IMR-90 (cell line): ENCODE measurements around the gene JSRP1. TPM values are rescaled to one million over a fixed set of nuclear protein-coding genes. Genes with fewer than 3 reads are reported as not detected.

Source experiments
- ATAC-seq: fragments of 200-7000 bp; cut with Tn5 transposase; 2 replicates; pipeline ENCODE4 v1.9.1; 2020; ENCODE audit warnings: low read depth, mild to moderate bottlenecking, moderate library complexity
- BruUV-seq: library from RNA; stranded (reverse); fragments of 400-500 nt; replicated peaks from 2 replicates; lab custom pipeline; 2021; lab: Mats Ljungman, UMichigan
- CTCF ChIA-PET: fragments of 300-600 bp; formaldehyde crosslinking; extraction: SDS; loops from one replicate; lab custom pipeline; 2021; ENCODE audit warnings: antibody characterized with exemption; lab: Yijun Ruan, JAX
- POLR2A ChIA-PET: fragments of 300-600 bp; sonication (Branson Sonifier 250); formaldehyde crosslinking; loops from one replicate; lab custom pipeline; 2022; ENCODE audit warnings: antibody characterized with exemption; ENCODE audit not compliant: unreplicated experiment; lab: Charles Lee
- DNase-seq: peaks from one replicate; pipeline ENCODE4 v3.0.0; 2013
- H2AFZ ChIP-seq: replicated peaks from 2 replicates; pipeline ENCODE3; 2013; ENCODE audit warnings: low read length, mild to moderate bottlenecking; ENCODE audit not compliant: poor library complexity
- H2AK5ac ChIP-seq: 2 replicates; pipeline ENCODE4 v1.6.1; 2013; ENCODE audit warnings: low read depth, low read length, inconsistent platforms
- H2AK9ac ChIP-seq: replicated peaks from 2 replicates; pipeline ENCODE3; 2013; ENCODE audit warnings: mild to moderate bottlenecking, low read depth, low read length, moderate library complexity; ENCODE audit not compliant: poor library complexity
- H2BK120ac ChIP-seq: 2 replicates; pipeline ENCODE4 v1.6.1; 2013; ENCODE audit warnings: low read depth, low read length, inconsistent platforms
- H2BK15ac ChIP-seq: 3 replicates; pipeline ENCODE4 v1.6.1; 2013; ENCODE audit warnings: low read depth, low read length, inconsistent platforms
- H2BK20ac ChIP-seq: 2 replicates; pipeline ENCODE4 v1.6.1; 2013; ENCODE audit warnings: low read depth, mild to moderate bottlenecking, inconsistent platforms, low read length, moderate library complexity
- H2BK5ac ChIP-seq: 2 replicates; pipeline ENCODE4 v1.6.1; 2013; ENCODE audit warnings: mild to moderate bottlenecking, low read depth, low read length, inconsistent platforms; ENCODE audit not compliant: poor library complexity, severe bottlenecking
- H3K14ac ChIP-seq: replicated peaks from 2 replicates; pipeline ENCODE4 v1.6.1; 2013; ENCODE audit warnings: low read depth, low read length, inconsistent platforms
- H3K18ac ChIP-seq: 2 replicates; pipeline ENCODE4 v1.6.1; 2013; ENCODE audit warnings: low read depth, low read length, control low read depth
- H3K23ac ChIP-seq: 2 replicates; pipeline ENCODE4 v1.6.1; 2013; ENCODE audit warnings: low read depth, low read length, inconsistent platforms
- H3K27ac ChIP-seq: 2 replicates; pipeline ENCODE4 v1.5.1; 2013; ENCODE audit warnings: mild to moderate bottlenecking, control low read depth, low read length; ENCODE audit not compliant: insufficient read depth
- H3K27me3 ChIP-seq: 2 replicates; pipeline ENCODE4 v1.6.1; 2013; ENCODE audit warnings: low read length; ENCODE audit not compliant: control insufficient read depth, insufficient read depth
- H3K36me3 ChIP-seq: 2 replicates; pipeline ENCODE4 v1.6.1; 2013; ENCODE audit warnings: low read length, mixed read lengths; ENCODE audit not compliant: control insufficient read depth, insufficient read depth
- H3K4ac ChIP-seq: 2 replicates; pipeline ENCODE4 v1.6.1; 2013; ENCODE audit warnings: low read depth, low read length, inconsistent platforms
- H3K4me1 ChIP-seq: 2 replicates; pipeline ENCODE4 v1.6.1; 2013; ENCODE audit warnings: low read length, mixed read lengths; ENCODE audit not compliant: control insufficient read depth, insufficient read depth
- H3K4me2 ChIP-seq: 2 replicates; pipeline ENCODE4 v1.6.1; 2013; ENCODE audit warnings: low read depth, mild to moderate bottlenecking, control low read depth, low read length, moderate library complexity
- H3K4me3 ChIP-seq: 2 replicates; pipeline ENCODE4 v1.5.1; 2013; ENCODE audit warnings: low read depth, mild to moderate bottlenecking, control low read depth, low read length, moderate library complexity; ENCODE audit not compliant: insufficient read depth
- H3K56ac ChIP-seq: 2 replicates; pipeline ENCODE4 v1.6.1; 2013; ENCODE audit warnings: low read length, inconsistent platforms; ENCODE audit not compliant: insufficient read depth; ENCODE audit errors: extremely low read depth
- H3K79me1 ChIP-seq, 2 experiments: 2 replicates each; pipeline ENCODE4 v1.6.1; 2013; ENCODE audit warnings: low read length in 2 of 2, inconsistent platforms in 1 of 2, low read depth in 1 of 2
- H3K9ac ChIP-seq: 2 replicates; pipeline ENCODE4 v1.6.1; 2013; ENCODE audit warnings: low read depth, low read length, control low read depth
- H3K9me1 ChIP-seq: 2 replicates; pipeline ENCODE4 v1.6.1; 2013; ENCODE audit warnings: low read length, inconsistent platforms; ENCODE audit not compliant: insufficient read depth
- H3K9me3 ChIP-seq: 2 replicates; pipeline ENCODE4 v1.6.1; 2013; ENCODE audit warnings: low read length; ENCODE audit not compliant: control insufficient read depth, insufficient read depth
- H4K20me1 ChIP-seq: 2 replicates; pipeline ENCODE4 v1.6.1; 2013; ENCODE audit warnings: low read length, inconsistent platforms; ENCODE audit not compliant: insufficient read depth
- H4K5ac ChIP-seq: 2 replicates; pipeline ENCODE4 v1.6.1; 2013; ENCODE audit warnings: mild to moderate bottlenecking, low read depth, low read length, control low read depth
- H4K8ac ChIP-seq, 2 experiments: 2 replicates each; pipeline ENCODE4 v1.6.1; 2013; ENCODE audit warnings: low read depth in 2 of 2, low read length in 2 of 2, control low read depth in 1 of 2, inconsistent platforms in 1 of 2
- H4K91ac ChIP-seq: 2 replicates; pipeline ENCODE4 v1.6.1; 2013; ENCODE audit warnings: low read depth, low read length, inconsistent platforms; ENCODE audit not compliant: insufficient read depth
- BHLHE40 ChIP-seq: fragments of 150-350 bp; IDR thresholded peaks from 2 replicates; pipeline ENCODE4 v1.6.1; 2016; ENCODE audit warnings: mild to moderate bottlenecking, low read depth, low read length
- CEBPB ChIP-seq: IDR thresholded peaks from 2 replicates; pipeline ENCODE4 v1.6.1; 2012; ENCODE audit warnings: low read depth, low read length, improper control_type of control experiment
- CHD1 ChIP-seq: IDR thresholded peaks from 2 replicates; pipeline ENCODE4 v1.6.1; 2012; ENCODE audit warnings: low read depth, low read length, improper control_type of control experiment
- FOS ChIP-seq: fragments of 150-350 bp; IDR thresholded peaks from 2 replicates; pipeline ENCODE4 v1.6.1; 2016; ENCODE audit warnings: low read depth, low read length
- MAFK ChIP-seq: IDR thresholded peaks from 2 replicates; pipeline ENCODE4 v1.6.1; 2012; ENCODE audit warnings: low read depth, low read length, improper control_type of control experiment
- MAZ ChIP-seq: IDR thresholded peaks from 2 replicates; pipeline ENCODE4 v1.6.1; 2012; ENCODE audit warnings: low read depth, mild to moderate bottlenecking, low read length, improper control_type of control experiment, moderate library complexity, borderline replicate concordance
- MXI1 ChIP-seq: IDR thresholded peaks from 2 replicates; pipeline ENCODE4 v1.6.1; 2012; ENCODE audit warnings: low read depth, mild to moderate bottlenecking, low read length, moderate library complexity, borderline replicate concordance
- NFE2L2 ChIP-seq: fragments of 150-350 bp; IDR thresholded peaks from 2 replicates; pipeline ENCODE4 v1.6.1; 2016; ENCODE audit warnings: low read depth, mild to moderate bottlenecking, low read length
- POLR2A ChIP-seq: IDR thresholded peaks from 2 replicates; pipeline ENCODE4 v1.6.1; 2012; ENCODE audit warnings: mild to moderate bottlenecking, low read depth, low read length
- RAD21 ChIP-seq: IDR thresholded peaks from 2 replicates; pipeline ENCODE4 v1.6.1; 2012; ENCODE audit warnings: low read length, improper control_type of control experiment
- RCOR1 ChIP-seq: IDR thresholded peaks from 2 replicates; pipeline ENCODE4 v1.6.1; 2012; ENCODE audit warnings: mild to moderate bottlenecking, low read length, improper control_type of control experiment; ENCODE audit not compliant: insufficient replicate concordance
- RFX5 ChIP-seq: IDR thresholded peaks from 2 replicates; pipeline ENCODE4 v1.8.0; 2012; ENCODE audit warnings: low read depth, mild to moderate bottlenecking, low read length, moderate library complexity
- SMC3 ChIP-seq: fragments of 150-350 bp; IDR thresholded peaks from 2 replicates; pipeline ENCODE4 v1.6.1; 2016; ENCODE audit warnings: low read depth, mild to moderate bottlenecking, antibody characterized with exemption, low read length, moderate library complexity
- WGBS, 2 experiments: methylation state at CpG; one replicate each; pipeline versions ENCODE4 v1.1.5 to v1.1.7; 2013; ENCODE audit warnings: missing lambda C conversion rate in 2 of 2; ENCODE audit not compliant: insufficient read length in 1 of 2; ENCODE audit errors: extremely low coverage in 2 of 2; 5-methylcytosine and 5-hydroxymethylcytosine counted together
- dilution Hi-C: fragments of 300-500 bp; cut with HindIII; formaldehyde crosslinking; loops from one replicate; pipeline ENCODE4 v1.14.3; 2018; ENCODE audit warnings: low sequenced_read_pairs; ENCODE audit not compliant: unreplicated experiment
- in situ Hi-C: fragments of 300-500 bp; cut with MboI; formaldehyde crosslinking; loops from 3 replicates; pipeline ENCODE4 v1.14.3; 2019; ENCODE audit warnings: low sequenced_read_pairs, inconsistent platforms, mixed read lengths
- intact Hi-C: fragments of 100-400 bp; cut with micrococcal nuclease; formaldehyde crosslinking; loops from 2 replicates; pipeline ENCODE4 v1.10.0; 2022
- polyA plus RNA-seq, 3 experiments: library from polyadenylated mRNA; depleted of rRNA; stranded (reverse); fragments of >200 nt; gene quantifications; 2 replicates each; pipeline ENCODE4 v1.2.3, GENCODE V29; 2012; ENCODE audit warnings: low replicate concordance in 1 of 3
- total RNA-seq: library from RNA; depleted of rRNA; stranded (reverse); fragments of >200 nt; gene quantifications from 2 replicates; pipeline ENCODE4 v1.2.3, GENCODE V29; 2012
- TF ChIP-seq, protein P1 (sequence below): fragments of 150-350 bp; IDR thresholded peaks from 2 replicates; pipeline ENCODE4 v1.6.1; 2016; ENCODE audit warnings: low read depth, mild to moderate bottlenecking, low read length, moderate library complexity, borderline replicate concordance
- TF ChIP-seq, protein P2 (sequence below): conservative IDR thresholded peaks from 2 replicates; pipeline ENCODE4 v1.5.1; 2012; ENCODE audit warnings: mild to moderate bottlenecking, low read depth, low read length, improper control_type of control experiment

The JSRP1 gene
- total and polyA plus RNA-seq, 2 of the 4 experiments (the other 2 are of a cell fraction), result not detected

DNA sequence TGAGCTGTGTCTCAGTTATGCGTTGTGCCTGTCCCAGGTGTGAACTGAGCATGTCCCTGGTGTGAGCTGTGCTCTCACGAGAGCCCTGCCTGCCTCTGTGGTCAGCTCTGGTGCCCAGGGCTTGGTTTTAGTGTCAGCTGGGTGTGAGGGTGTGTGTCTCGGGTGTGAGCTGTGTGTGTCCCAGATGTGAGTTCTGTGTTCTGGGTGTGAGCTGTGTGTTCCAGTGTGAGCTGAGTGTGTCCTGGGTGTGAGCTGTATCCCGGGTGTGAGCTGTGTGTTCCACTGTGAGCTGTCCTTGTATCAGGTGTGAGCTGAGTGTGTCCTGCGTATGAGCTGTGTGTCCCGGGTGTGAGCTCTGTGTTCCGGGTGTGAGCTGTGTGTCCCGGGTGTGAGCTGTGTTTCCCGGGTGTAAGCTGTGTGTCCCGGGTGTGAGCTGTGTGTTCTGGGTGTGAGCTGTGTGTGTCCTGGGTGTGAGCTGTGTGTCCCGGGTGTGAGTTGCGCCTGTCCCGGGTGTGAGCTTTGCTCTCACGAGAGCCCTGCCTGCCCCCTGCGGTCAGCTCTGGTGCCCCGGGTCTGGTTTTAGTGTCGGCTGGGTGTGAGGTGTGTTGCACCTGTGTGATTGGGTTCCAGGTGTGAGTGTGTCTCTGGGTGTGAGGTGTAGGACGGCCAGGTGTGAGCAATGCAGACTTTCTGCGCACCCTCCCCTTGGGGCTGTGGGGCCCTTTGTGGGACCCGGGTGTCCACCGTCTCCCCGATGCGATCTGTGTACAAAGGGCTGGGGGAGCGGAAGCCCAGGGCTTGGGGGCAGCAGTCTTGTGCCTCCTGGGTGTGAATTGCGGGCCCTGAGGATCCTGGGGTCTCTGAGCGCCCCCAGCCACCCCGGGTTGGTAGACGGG lies 32.8 kb upstream of the JSRP1 start:
- no peak overlapping the region for H2BK15ac ChIP-seq
- H3K18ac ChIP-seq, result no peak overlapping the region
- in situ Hi-C loops, result no loop called here
- no peak overlapping the region for H3K27ac ChIP-seq
- no TSS peak for BruUV-seq
- no peak for DNase-seq
- peak overlapping the region; percentile 37 for H2AK9ac ChIP-seq
- peaks cover 5% of the 10 kb centered on the region for H3K4me1 ChIP-seq
- no peaks in the 10 kb centered on the region for H3K36me3 ChIP-seq
- POLR2A ChIA-PET, result interaction anchor here (0.6 kb wide), 1 partner anchor 137 kb away, joined by 5 read pairs; no protein-coding TSS in a partner anchor
- no peak overlapping the region for H3K4ac ChIP-seq
- H3K23ac ChIP-seq, result 0 out of 2 replicates have a peak overlapping the region, but pooled peaks have one; percentile 24
- no peak overlapping the region for H2AK5ac ChIP-seq
- H4K8ac ChIP-seq, result no peak overlapping the region
- no peak for ATAC-seq
- H3K9me3 ChIP-seq, result no peaks in the 10 kb centered on the region
- H2AFZ ChIP-seq, result no peak overlapping the region
- no peaks in the 10 kb centered on the region for H3K9me1 ChIP-seq
- 67% methylated on average over 10 of the region's 28 CpGs; no CpG with 5 or more reads in 1 of the 2 experiments for WGBS, 2 experiments
- H3K9ac ChIP-seq, result no peak overlapping the region
- CTCF ChIA-PET, result no interaction called here
- H4K20me1 ChIP-seq, result peaks cover 26% of the 10 kb centered on the region
- no peak overlapping the region for H4K5ac ChIP-seq
- H3K27me3 ChIP-seq, result peaks cover 65% of the 10 kb centered on the region
- H4K91ac ChIP-seq, result no peak overlapping the region
- dilution Hi-C loops, result no loop called here
- H3K14ac ChIP-seq, result no peak overlapping the region
- H2BK5ac ChIP-seq, result no peak overlapping the region
- H2BK120ac ChIP-seq, result no peak overlapping the region
- H2BK20ac ChIP-seq, result no peak overlapping the region
- no peak overlapping the region for H3K4me3 ChIP-seq
- no peak overlapping the region for H3K56ac ChIP-seq
- intact Hi-C loops, result no loop called here
- H3K4me2 ChIP-seq, result no peak overlapping the region
- no peaks in the 10 kb centered on the region for H3K79me1 ChIP-seq
- no peak for TF ChIP-seq MAZ
- no peak for TF ChIP-seq RAD21
- TF ChIP-seq POLR2A, result no peak
- no peak for TF ChIP-seq NFE2L2
- no peak for TF ChIP-seq CHD1
- no peak for TF ChIP-seq MAFK
- TF ChIP-seq CEBPB, result no peak
- no peak for TF ChIP-seq RFX5
- no peak for TF ChIP-seq MXI1
- TF ChIP-seq SMC3, result no peak
- TF ChIP-seq, protein P1, sequence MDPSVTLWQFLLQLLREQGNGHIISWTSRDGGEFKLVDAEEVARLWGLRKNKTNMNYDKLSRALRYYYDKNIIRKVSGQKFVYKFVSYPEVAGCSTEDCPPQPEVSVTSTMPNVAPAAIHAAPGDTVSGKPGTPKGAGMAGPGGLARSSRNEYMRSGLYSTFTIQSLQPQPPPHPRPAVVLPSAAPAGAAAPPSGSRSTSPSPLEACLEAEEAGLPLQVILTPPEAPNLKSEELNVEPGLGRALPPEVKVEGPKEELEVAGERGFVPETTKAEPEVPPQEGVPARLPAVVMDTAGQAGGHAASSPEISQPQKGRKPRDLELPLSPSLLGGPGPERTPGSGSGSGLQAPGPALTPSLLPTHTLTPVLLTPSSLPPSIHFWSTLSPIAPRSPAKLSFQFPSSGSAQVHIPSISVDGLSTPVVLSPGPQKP, result no peak
- TF ChIP-seq, protein P2, sequence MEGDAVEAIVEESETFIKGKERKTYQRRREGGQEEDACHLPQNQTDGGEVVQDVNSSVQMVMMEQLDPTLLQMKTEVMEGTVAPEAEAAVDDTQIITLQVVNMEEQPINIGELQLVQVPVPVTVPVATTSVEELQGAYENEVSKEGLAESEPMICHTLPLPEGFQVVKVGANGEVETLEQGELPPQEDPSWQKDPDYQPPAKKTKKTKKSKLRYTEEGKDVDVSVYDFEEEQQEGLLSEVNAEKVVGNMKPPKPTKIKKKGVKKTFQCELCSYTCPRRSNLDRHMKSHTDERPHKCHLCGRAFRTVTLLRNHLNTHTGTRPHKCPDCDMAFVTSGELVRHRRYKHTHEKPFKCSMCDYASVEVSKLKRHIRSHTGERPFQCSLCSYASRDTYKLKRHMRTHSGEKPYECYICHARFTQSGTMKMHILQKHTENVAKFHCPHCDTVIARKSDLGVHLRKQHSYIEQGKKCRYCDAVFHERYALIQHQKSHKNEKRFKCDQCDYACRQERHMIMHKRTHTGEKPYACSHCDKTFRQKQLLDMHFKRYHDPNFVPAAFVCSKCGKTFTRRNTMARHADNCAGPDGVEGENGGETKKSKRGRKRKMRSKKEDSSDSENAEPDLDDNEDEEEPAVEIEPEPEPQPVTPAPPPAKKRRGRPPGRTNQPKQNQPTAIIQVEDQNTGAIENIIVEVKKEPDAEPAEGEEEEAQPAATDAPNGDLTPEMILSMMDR, result no peak
- no peak for TF ChIP-seq RCOR1
- no peak for TF ChIP-seq BHLHE40
- TF ChIP-seq FOS, result no peak
